Left lung (tissue), 10 donors: Measurements from ENCODE around the gene RASSF1. TPM values are rescaled to one million over a fixed set of nuclear protein-coding genes. Genes with fewer than 3 reads are reported as not detected.
A peak's percentile ranks its signal among the peaks of the same experiment; 100 is the strongest.

ENCODE experiments used
- ATAC-seq: fragments of 200-7000 bp; cut with Tn5 transposase; one replicate; pipeline ENCODE4 v1.9.1; 2020; ENCODE audit warnings: moderate library complexity
- DNase-seq, 4 donors: peaks; one replicate each; pipeline ENCODE4 v3.0.0-alpha.2; 2013 to 2020
- H3K27ac ChIP-seq, 2 donors: fragments of 200-600 bp; sonication (generic) in 1 of 2; one replicate each; pipeline versions ENCODE4 v1.5.0 to v1.8.0; 2020 to 2021
- H3K27me3 ChIP-seq, 2 donors: fragments of 200-600 bp; sonication (generic) in 1 of 2; one replicate each; pipeline versions ENCODE4 v1.5.0 to v1.8.0; 2020 to 2021
- H3K36me3 ChIP-seq, 2 donors: fragments of 200-600 bp; sonication (generic) in 1 of 2; one replicate each; pipeline versions ENCODE4 v1.5.0 to v1.8.0; 2020 to 2021
- H3K4me1 ChIP-seq, 2 donors: fragments of 200-600 bp; one replicate each; pipeline ENCODE4 v1.8.0; 2021
- H3K4me3 ChIP-seq, 2 donors: fragments of 200-600 bp; sonication (generic) in 1 of 2; one replicate each; pipeline versions ENCODE4 v1.5.0 to v1.8.0; 2020 to 2021; ENCODE audit warnings: mild to moderate bottlenecking in 1 of 2
- H3K9me3 ChIP-seq, 2 donors: fragments of 200-600 bp; sonication (generic) in 1 of 2; one replicate each; pipeline versions ENCODE4 v1.5.0 to v1.8.0; 2020 to 2021
- intact Hi-C, 2 donors: fragments of 100-400 bp; cut with DNase I; formaldehyde crosslinking; loops; one replicate each; pipeline versions ENCODE4 v1.11.2 to v1.14.2; 2022
- polyA plus RNA-seq, 6 donors: library from polyadenylated mRNA; unstranded; fragments of 120-200 nt; gene quantifications; one replicate each; pipeline ENCODE4 v1.2.1, GENCODE V29; 2013; ENCODE audit not compliant: insufficient read length in 6 of 6
- total RNA-seq, 2 donors: library from RNA; stranded (reverse); fragmentation: NEBNext Ultra II Directional; extraction: Animal tissue kit (Norgen Biotek cat#: 25700); gene quantifications; one replicate each; pipeline ENCODE4 v1.2.1, GENCODE V29; 2021
- TF ChIP-seq, protein P1 (sequence below), 2 donors: fragments of 200-600 bp; sonication (generic) in 1 of 2; IDR thresholded peaks; one replicate each; pipeline versions ENCODE4 v1.5.0 to v1.8.0; 2021; ENCODE audit warnings: antibody characterized with exemption in 2 of 2
- donor health status: DM: no; HTN: yes; CAD: no.
- donor health status: DM: no; HTN: no; CAD: no.

The RASSF1 gene
- total and polyA plus RNA-seq, 8 donors, result 24.9 to 40.7 (median 28.8) TPM

DNA sequence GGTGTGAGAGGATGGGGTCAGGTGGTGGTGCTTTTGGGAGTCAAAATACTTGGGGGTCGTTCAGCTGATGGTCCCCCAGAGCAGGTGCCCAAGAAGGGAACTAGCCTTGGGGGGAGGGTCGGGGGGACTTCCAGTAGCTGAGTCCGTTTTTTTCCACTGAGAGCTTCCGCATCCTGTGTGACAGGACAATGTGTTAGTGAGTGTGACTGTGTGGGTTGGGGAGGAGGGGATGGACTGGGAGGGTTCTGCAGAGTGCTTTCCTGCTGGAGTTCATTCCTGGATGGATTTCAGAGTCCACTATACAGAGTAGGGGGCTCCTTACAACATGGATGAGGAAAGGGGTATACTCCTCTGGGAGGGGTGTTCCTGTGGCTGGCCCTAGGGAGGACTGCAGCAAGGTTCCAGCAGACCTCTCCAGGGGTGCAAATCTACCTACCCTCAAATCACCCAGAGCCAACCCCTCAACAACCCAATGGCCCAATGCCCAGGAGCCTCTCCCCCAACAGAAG, 17.5 kb downstream of the RASSF1 start:
- intact Hi-C loops, result no loop called here

GRCh38 chr3:50322386-50323091, 18.1 kb downstream of the RASSF1 start, which contains the start of gene HYAL2:
HYAL2 (minus strand) TSS chr3:50322745; CDS start chr3:50320489, 2,256 bp downstream.
- H3K27ac ChIP-seq, result peak within 1 kb of the TSS; percentile 90 to 93
- intact Hi-C loops, result no loop called here
- H3K36me3 ChIP-seq, result peaks cover 0 to 42% of the 10 kb centered on the region in 2 donors
- H3K27me3 ChIP-seq, result no peaks in the 10 kb centered on the region
- peak within 1 kb of the TSS; percentile 76 to 91 for H3K4me3 ChIP-seq
- H3K4me1 ChIP-seq, result peaks cover 44 to 89% of the 10 kb centered on the region in 2 donors
- TF ChIP-seq, protein P1, sequence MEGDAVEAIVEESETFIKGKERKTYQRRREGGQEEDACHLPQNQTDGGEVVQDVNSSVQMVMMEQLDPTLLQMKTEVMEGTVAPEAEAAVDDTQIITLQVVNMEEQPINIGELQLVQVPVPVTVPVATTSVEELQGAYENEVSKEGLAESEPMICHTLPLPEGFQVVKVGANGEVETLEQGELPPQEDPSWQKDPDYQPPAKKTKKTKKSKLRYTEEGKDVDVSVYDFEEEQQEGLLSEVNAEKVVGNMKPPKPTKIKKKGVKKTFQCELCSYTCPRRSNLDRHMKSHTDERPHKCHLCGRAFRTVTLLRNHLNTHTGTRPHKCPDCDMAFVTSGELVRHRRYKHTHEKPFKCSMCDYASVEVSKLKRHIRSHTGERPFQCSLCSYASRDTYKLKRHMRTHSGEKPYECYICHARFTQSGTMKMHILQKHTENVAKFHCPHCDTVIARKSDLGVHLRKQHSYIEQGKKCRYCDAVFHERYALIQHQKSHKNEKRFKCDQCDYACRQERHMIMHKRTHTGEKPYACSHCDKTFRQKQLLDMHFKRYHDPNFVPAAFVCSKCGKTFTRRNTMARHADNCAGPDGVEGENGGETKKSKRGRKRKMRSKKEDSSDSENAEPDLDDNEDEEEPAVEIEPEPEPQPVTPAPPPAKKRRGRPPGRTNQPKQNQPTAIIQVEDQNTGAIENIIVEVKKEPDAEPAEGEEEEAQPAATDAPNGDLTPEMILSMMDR (IDR thresholded peaks at IDR 0.05), result no peak
- ATAC-seq, result peak; percentile 2
- peak in 2 of 4 donors; percentile 56 to 67 for DNase-seq
- no peaks in the 10 kb centered on the region for H3K9me3 ChIP-seq

More for the DNA sequence above, 17.5 kb downstream of the RASSF1 start:
- DNase-seq, result peak in 1 of 4 donors; percentile 58
- Histone ChIP-seq H3K27ac (peak overlapping the region; percentile 90 to 93), H3K4me3 (peak overlapping the region in 1 of 2 donors; percentile 91), H3K4me1 (peaks cover 39 to 84% of the 10 kb centered on the region in 2 donors), H3K9me3 (no peaks in the 10 kb centered on the region), H3K27me3 (no peaks in the 10 kb centered on the region), H3K36me3 (peaks cover 0 to 36% of the 10 kb centered on the region in 2 donors)
- ATAC-seq, result no peak
- TF ChIP-seq, protein P1 (IDR thresholded peaks at IDR 0.05), result no peak

GRCh38 chr3:50322115-50322385, 18.6 kb downstream of the RASSF1 start:
- Histone ChIP-seq H3K4me1 (peaks cover 44 to 89% of the 10 kb centered on the region in 2 donors), H3K36me3 (peaks cover 0 to 47% of the 10 kb centered on the region in 2 donors), H3K4me3 (peak overlapping the region; percentile 76 to 91), H3K27me3 (no peaks in the 10 kb centered on the region), H3K9me3 (no peaks in the 10 kb centered on the region), H3K27ac (peak overlapping the region; percentile 90 to 93)
- TF ChIP-seq, protein P1 (IDR thresholded peaks at IDR 0.05), result no peak
- ATAC-seq, result no peak
- intact Hi-C loops, result no loop called here
- DNase-seq, result no peak

DNA sequence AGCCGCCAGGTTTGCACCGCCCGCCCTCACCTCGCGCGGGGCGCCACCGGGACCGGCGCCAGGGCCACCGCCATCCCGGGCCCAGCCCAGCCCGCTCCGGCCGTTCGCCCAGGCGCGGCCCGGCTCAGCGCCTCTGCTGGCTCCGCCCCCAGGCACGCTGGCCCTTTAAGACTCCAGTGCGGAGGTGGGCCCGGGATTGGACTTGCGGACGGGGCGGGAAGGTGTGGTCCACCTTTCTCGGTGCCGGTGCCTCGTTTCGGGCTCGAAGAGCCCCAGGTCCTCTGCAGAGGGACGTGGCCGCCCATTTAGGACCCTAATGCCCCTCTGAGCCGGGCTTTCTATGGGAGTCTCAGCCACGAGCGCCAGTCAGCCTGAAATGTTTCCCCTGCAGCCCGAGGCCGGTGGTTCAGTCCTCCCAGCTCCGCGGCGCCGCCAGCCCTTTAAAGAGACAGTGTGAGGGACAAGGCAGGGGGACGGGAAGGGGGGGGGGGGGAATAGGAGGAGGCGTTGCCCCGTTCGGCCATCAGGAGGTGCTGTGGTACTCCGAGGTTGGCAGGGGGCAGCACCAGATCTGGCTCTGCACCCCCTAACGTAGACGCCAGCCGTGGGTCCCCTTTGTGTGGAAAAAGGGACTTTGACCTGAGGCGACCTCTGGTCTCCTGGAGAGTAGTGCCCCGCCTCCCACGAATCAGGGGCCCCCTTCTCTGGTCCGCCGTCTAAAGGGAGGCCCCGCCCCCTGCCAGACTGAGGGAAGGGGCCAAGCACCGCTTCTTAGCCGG, 19.1 kb downstream of the RASSF1 start:
- peaks cover 0 to 52% of the 10 kb centered on the region in 2 donors for H3K36me3 ChIP-seq
- peak; percentile 73 for ATAC-seq
- no peaks in the 10 kb centered on the region for H3K27me3 ChIP-seq
- peak; percentile 89 to 96 (median 92) for DNase-seq
- intact Hi-C loops, result no loop called here
- TF ChIP-seq, protein P1 (IDR thresholded peaks at IDR 0.05), result peak in 1 of 2 donors; percentile 63
- peak overlapping the region; percentile 90 to 93 for H3K27ac ChIP-seq
- H3K4me1 ChIP-seq, result peaks cover 45 to 89% of the 10 kb centered on the region in 2 donors
- peak overlapping the region; percentile 76 to 91 for H3K4me3 ChIP-seq
- H3K9me3 ChIP-seq, result no peaks in the 10 kb centered on the region
